NK-92 treated with Interleukin-12 subunit alpha and Interleukin-12 subunit beta, amount 100 ng/mL, for 24 hours (cell line): ENCODE results near the gene PPM1H.

ENCODE experiments used
- DNase-seq: peaks from one replicate; lab custom pipeline; 2025; lab: John Stamatoyannopoulos, UW

PPM1H gene

DNA sequence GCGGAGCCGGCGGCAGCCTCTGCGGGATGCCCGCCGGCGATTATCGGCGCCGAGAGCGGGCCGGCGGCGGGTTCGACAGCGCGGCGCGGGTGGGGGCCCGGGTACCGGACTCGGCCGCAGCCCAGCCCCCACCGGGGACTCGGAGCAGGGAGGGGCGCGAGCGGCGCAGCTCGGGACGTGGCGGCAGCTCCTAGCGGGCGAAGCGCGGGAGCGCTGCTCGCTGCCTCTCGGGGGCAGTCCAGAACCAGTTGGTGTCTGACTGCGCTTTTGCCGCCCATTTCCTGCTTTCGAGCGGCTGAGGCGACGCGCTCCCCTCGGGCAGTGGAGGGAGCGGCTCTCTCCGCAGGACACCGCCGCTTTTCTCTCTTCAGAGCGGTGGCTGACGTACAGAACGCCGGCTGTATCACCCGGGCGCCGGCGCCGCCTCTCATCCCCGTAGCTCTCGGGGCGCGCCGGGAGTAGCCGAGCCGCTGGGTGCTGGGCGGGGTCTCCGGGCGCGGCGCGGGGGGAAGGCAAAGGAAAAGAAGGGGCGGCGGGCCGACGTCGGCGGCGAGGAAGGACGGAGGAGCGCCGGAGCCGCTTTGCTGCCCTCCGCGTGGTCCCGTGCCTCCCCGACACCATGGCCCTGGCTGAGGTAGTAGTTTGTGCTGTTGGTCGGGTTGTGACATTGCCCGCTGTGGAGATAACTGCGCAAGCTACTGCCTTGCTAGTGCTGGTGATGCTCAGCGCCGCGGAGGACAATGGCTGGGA, 331.7 kb downstream of the PPM1H start:
- peak; percentile 78 for DNase-seq

DNA sequence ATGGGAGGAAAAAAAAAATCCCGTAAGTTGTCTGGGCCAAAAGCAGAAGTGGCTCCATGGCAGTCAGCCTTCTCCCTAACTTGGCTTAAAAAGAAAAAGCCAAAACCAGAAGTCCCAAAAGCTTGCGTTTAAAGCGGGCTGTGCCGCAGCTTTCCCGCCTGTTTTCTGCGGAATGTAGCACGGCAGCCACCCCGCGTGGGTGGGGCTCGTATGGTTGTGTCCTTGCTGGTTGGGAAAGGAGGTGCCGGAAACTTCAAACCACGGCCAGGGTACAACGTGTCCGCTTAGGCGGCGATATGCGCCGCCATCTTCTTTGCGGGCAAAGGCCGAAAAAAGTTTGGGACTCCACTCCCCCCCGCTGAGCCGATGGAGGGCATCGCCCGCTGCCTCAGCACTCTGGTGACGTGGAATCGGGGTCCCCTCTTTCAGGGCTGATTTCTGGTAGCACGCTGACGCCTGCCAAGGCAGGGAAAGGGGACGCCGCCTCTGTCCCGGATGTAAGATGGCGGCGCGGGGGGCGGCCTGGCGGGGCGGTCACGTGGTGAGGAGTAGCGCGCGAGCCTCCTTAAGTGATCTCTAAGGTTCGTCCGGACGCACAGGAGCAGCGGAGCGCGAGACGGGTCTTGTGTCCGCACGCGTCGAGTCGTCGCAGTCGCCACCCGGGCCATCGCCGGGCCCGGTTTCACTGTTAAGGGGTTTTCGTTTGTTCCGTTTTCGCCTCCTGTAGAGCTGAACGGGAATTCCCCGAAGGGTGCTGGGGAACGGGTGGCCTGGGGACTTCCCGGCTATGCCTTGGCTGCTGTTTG, 332.5 kb downstream of the PPM1H start:
- peak; percentile 89 for DNase-seq

DNA sequence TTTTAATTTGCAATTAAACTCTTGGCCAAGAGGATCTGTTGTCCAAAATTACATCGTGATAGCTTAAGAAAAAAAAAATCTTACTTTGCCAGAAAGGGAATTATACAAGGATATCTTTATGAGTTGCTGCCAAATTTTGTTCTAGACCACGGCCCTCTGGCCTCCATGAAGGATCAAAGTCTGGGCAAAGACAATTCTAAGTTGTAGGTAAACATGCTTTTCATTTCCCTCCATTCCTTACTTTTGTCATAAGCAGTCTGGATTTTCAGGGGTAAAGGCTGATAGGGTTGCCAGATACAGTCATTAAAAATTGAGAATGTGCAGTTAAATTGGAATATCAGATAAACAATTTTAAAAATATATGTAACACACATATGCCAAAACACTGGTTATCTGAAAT, 333.2 kb downstream of the PPM1H start:
- no peak for DNase-seq

DNA sequence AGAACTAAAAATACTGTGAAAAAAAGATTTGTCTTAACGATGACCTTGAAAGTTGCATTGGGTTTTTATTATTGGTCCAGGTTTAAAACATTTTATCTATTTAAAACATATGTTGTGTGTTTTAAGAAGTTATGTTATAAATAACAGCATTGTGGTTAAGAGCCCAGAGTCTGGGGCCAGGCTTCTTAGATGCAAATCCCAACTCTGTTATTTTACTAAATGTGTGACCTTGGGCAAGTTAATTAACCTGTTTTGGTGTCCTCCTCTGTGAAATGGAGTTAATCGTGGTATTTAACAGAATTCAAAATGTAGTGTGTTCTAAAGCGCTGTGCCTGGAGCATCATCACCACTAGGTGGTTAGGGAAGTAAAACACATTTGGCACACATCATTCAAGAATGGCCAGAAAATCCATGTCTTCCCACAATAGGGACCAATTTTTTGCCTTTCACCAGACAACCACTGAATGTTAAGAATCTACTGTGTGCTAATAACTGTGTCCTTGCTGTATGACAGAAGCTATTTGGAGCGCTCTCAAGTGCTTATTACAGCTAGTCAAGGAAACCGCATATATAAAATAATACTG, 335.0 kb downstream of the PPM1H start:
- no peak for DNase-seq

DNA sequence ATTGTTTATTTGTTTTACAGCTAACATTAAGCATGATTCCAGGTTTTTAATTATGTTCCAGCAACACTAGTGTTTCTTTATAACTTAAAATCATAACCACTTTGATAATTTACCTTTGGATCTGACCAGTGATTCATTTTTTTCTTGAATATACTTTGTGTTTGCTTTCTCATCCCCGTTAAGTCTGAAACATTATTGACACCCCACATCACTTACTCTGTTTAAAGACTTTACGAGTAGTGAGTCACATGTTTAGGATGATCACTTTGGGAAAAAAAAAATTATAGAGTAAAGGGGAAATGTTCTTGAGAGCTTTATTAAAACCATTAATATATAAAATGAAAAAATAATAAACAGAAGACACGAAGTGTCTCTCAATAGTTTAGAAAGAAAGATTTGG, 336.1 kb downstream of the PPM1H start:
- DNase-seq, result no peak

DNA sequence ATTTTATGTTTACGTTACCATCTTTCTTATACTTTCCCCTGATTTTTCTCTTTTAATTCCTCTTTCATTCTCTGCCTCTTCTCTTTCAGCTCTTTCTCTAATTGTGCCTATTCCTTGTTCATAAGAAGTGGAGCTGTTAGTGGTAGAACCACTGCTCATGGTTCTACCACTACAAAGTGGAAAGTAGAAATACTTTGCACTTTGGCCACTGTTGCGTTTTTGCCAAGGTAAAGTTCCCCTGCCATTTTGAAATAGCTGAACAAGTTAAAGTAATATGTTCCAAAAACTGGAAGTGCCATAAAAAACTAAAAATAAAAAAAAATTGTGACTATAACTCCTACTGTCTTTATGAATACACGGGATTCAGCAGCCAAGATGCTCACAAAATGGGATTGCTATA, 337.7 kb downstream of the PPM1H start:
- no peak for DNase-seq
